Fibroblast of pulmonary artery (primary cell): ENCODE data around the gene MAN2C1.
"Not testable (repeated sequence)": the region's sequence is repeated elsewhere in the genome, so short reads cannot be mapped to it uniquely, and the experiment has no call there.

Experiments used
- DNase-seq: peaks from one replicate; pipeline ENCODE4 v3.0.0-alpha.2; 2010; ENCODE audit warnings: low read depth
- H3K4me3 ChIP-seq: replicated peaks from 2 replicates; pipeline ENCODE4 v1.5.1; 2011; ENCODE audit warnings: low read depth, mild to moderate bottlenecking, control low read depth, low read length, moderate library complexity
- CTCF ChIP-seq: IDR thresholded peaks from 2 replicates; pipeline ENCODE4 v1.5.1; 2011; ENCODE audit warnings: mild to moderate bottlenecking, control low read depth, low read length, inconsistent platforms; ENCODE audit errors: missing control alignments

Gene MAN2C1

GRCh38 chr15:75389791-75390382 lies 21.5 kb upstream of the MAN2C1 start:
- DNase-seq = no peak
- H3K4me3 ChIP-seq = no peak overlapping the region
- no peak for TF ChIP-seq CTCF

- DNase-seq, H3K4me3 ChIP-seq: not testable (repeated sequence)
These were observed 15.6 kb upstream of the MAN2C1 start for GRCh38 chr15:75383986-75384385.

GRCh38 chr15:75380773-75381172 lies 12.4 kb upstream of the MAN2C1 start:
- no peak overlapping the region for H3K4me3 ChIP-seq
- no peak for DNase-seq
- TF ChIP-seq CTCF = no peak

GRCh38 chr15:75371901-75372688 lies 3.7 kb upstream of the MAN2C1 start:
- TF ChIP-seq CTCF = no peak
- H3K4me3 ChIP-seq = no peak overlapping the region
- DNase-seq = no peak

- DNase-seq = no peak
- no peak overlapping the region for H3K4me3 ChIP-seq
- no peak for TF ChIP-seq CTCF
These were observed 3.1 kb upstream of the MAN2C1 start for GRCh38 chr15:75371486-75371885.

- H3K4me3 ChIP-seq = no peak overlapping the region
- DNase-seq = no peak
- no peak for TF ChIP-seq CTCF
These were observed 1.6 kb upstream of the MAN2C1 start for GRCh38 chr15:75369897-75370581.

GRCh38 chr15:75368689-75369239 lies 357 bp upstream of the MAN2C1 start:
- no peak for TF ChIP-seq CTCF
- DNase-seq = no peak
- peak overlapping the region; percentile 87 for H3K4me3 ChIP-seq
